ENCODE data around the gene PCP4L1.
A peak's percentile ranks its signal among the peaks of the same experiment; 100 is the strongest.

PCP4L1 gene

GRCh38 chr1:161274874-161275273 lies 16.3 kb downstream of the PCP4L1 start:
- peak; percentile 58 for DNase-seq

DNA sequence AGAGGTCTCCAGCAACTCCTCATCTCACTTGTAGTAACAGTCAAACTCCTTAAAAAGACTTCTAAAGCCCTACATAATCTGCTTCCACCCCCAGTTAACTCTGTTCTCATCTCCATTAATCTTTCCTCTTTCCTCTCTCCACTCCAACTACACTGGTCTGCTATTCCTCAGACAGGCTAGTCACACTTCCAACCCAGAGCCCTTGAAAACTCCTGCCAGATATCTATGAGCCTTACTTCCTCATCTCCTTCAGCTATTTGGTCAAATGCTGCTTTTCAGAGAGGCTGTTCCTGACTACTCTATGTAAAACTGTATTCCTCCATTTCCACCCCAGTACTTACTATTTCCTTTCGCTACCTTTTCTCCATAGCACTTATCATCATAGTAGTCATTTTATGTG lies 24.4 kb downstream of the PCP4L1 start:
- DNase-seq: no peak

DNA sequence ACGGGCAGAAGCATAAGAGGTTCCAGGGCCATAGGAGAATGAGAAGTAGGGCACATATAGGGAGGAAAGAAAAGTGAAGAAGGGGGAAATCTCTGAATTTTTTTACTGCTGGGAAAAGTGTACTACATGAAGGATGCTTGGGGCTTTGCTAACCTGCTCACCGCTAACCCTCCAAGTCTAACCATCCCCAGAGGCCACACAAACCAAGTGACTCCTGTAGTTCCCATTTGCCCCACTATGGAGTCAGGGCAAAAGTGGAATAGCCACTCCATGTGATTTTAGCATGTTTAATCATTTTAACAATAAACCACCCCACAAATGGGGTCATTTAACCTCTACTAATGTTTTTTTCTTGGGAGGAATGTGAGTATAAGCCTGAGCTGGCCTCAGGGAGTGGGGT lies 26.6 kb downstream of the PCP4L1 start:
- DNase-seq: no peak

DNA sequence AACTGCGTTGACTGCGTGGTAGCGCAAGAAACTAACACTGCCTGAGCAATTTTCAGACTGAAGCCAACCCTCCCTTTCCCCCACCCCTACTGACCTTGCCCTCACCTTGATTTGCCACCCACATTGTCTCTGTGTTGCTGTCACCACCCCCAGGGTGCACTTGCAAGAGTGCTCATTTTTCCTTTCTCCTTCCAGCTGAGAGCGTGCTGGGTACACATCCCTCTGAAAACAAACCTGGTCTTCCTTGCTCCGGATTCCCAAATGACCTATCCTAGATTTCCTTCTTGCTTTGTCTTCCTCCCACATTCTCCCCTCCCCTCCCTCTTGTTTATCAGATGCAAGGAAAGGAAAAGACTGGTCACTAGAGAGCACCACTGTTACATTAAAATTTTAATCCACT lies 27.0 kb downstream of the PCP4L1 start:
- DNase-seq: no peak

DNA sequence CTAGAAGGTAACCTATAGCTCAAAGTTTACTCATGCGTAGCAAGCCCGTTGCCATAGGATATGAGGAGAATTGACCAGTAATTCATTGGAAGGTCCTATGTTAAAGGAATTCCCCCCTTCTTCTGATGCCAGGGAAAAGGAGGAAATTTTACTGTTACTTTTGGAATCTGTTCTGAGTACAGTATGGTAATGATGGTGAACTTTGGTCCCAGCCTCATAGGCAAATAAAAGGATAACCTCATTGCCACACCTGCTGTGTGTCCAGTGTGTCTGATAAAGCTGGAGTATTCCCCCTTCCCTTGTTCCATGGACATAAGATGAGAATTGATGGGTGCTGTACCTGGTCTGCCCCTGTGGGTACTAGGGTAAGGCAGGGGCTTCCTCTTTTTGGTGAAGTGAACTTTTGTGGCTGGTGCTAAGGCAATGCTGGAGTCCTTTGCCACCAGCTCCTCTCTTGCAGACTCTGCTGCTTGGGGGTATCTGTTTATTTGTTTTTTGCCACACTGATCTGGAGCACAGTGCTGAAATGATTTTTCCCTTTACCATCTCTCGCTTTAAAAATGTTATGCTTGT lies 29.0 kb downstream of the PCP4L1 start:
- no peak for DNase-seq

DNA sequence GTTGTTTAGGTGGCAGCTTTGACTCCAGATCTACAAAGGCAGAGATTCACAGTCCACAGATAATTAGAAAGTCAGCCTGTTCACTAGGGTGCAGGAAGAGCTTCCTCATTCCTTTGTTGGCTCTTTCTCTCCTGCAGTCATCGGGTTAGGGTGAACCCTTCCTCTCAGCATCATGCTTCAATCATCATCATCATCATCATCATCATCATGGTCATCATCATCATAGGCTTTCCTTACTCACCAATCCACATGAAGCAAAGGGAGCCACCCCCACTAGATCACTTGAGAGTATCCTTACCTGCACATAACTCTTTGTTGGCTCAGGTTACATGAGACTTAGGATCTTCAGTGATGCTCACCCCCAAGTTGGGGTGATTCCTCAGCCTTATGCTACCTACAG lies 32.2 kb downstream of the PCP4L1 start:
- no peak for DNase-seq

- DNase-seq: no peak
These were observed 38.9 kb downstream of the PCP4L1 start for GRCh38 chr1:161297415-161297814.

DNA sequence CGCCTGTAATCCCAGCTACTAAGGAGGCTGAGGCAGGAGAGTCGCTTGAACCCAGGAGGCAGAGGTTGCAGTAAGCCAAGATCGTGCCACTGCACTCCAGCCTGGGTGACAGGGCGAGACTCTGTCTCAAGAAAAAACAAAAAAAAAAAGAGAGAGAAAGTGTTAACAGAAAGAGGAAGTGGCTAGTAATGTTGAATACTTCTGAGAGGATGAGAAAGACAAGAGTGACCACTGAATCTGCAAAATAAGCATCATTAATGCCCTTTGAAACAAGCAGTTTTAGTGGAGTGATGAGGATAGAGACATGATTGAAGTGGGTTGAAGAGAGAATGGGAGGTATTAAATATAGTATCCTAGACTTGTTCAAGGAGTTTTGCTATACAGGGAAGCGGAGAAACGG lies 39.6 kb downstream of the PCP4L1 start:
- no peak for DNase-seq

GRCh38 chr1:161299347-161299746 lies 40.8 kb downstream of the PCP4L1 start:
- DNase-seq: no peak

DNA sequence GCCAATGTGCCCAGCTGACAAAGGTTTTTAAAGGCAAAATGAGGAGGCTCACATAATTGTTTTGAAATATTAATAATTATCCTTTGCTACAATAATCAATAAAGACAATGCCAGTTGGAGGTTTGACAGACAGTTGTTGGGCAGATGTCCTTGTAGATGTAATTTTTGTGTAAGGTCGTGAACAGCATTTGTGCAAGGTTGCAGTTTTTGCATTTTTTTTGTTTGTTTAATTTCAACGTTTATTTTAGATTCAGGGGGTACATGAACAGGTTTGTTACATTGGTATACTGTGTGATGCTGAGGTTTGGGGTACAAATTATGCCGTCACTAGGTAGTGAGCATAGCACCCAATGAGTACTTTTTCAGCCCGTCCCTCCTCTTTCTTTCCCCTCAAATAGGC lies 41.9 kb downstream of the PCP4L1 start:
- no peak for DNase-seq

- no peak for DNase-seq
These were observed 46.7 kb downstream of the PCP4L1 start for GRCh38 chr1:161304927-161305866.

- DNase-seq: no peak
These were observed 47.4 kb downstream of the PCP4L1 start for GRCh38 chr1:161305867-161306519.

DNA sequence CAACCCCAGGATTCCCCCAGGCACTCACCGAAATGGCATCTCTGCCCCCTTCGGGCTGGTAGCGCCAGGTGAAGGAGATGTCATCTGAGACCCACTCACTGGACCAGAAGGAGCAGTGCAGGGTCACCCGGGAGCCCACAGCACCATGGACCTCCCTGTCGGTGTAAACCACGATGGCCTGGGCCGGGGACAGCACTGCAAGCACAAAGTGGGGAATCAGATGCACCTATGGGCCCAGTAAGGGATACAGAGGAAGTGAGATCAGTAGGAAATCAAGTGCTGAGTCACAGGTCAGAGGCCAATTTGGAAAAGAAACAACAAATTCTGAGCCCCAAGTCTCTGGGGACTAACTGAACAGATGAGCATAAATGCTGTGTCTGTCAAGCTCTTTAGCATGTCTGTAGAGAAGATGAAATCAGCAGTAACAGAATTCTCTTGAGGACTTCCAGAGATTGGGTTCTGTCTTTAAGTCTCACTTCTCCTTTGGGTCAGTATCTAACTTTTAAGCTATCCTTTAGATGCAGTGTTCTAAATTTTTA lies 48.8 kb downstream of the PCP4L1 start:
- no peak for DNase-seq

DNA sequence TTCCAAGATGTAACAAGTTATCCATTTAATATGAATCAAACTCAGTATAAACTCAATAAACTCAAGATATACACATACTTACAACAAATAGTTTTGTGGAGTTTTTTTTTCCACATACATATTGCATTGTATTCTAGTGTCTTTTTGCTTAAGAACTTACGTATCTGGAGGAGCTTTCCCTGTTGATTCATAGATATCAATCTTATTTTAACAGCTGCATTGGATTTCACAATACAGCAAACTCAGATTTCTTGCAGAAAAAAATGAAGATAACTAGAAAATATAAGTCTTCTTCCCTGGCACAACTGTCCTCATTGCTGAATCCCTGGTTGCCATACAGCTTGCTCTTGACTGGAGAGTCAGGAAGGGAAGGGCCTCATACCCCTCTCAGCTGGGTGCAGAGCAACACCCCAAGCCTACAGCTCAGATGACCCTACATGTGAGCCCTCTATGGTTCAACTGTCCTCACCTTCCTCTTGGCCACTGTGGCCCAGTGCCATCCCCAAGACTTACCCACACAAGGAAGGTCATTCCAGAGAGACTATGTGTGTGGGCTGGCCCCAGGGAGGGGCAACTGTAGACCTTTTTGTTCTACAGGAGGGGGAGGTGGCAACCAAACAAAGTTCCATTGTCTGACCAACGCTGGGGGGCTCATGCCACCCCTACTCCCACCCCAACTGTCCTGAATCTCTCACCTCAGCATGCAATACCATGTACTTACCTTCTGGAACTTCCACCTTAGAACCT lies 49.5 kb downstream of the PCP4L1 start:
- DNase-seq: no peak

GRCh38 chr1:161309868-161310267 lies 51.3 kb downstream of the PCP4L1 start, which contains the start of gene MPZ:
Gene MPZ (minus strand): TSS chr1:161309968. CDS start chr1:161309905, 63 bp downstream.
- no peak for DNase-seq

GRCh38 chr1:161311595-161312181 lies 53.1 kb downstream of the PCP4L1 start:
- DNase-seq: no peak

GRCh38 chr1:161313554-161314200 lies 55.1 kb downstream of the PCP4L1 start:
- no peak for DNase-seq

- peak; percentile 27 for DNase-seq
These were observed 55.8 kb downstream of the PCP4L1 start, which contains the start of gene SDHC for GRCh38 chr1:161314201-161314981. Gene SDHC (plus strand): TSS chr1:161314381. CDS start chr1:161314406, 25 bp downstream.

GRCh38 chr1:161315841-161316674 lies 57.5 kb downstream of the PCP4L1 start:
- peak; percentile 18 for DNase-seq

DNA sequence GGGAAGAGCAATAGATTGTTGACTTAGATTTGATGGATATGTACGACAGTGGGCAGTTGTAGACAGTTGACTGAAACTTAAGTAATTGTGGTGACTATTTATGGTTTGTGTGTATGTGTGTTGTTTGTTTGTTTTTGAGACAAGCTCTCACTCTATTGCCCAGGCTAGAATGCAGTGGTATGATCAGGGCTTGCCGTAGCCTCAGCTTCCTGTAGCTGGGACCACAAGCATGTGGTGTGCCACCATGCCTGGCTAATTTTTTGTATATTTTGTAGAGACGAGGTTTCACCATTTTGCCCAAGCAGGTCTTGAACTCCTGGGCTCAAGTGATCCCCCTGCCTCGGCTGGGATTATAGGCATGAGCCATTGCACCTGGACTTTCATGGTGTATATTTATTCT lies 65.5 kb downstream of the PCP4L1 start:
- DNase-seq: no peak
